Peyer's patch (tissue), 4 donors: ENCODE measurements around the gene TANGO2. TPM values are rescaled to one million over a fixed set of nuclear protein-coding genes. Genes with fewer than 3 reads are reported as not detected.

ENCODE experiments used
- DNase-seq, 3 donors: peaks; one replicate each; pipeline ENCODE4 v3.0.0-alpha.2; 2017 to 2019
- H3K27ac ChIP-seq, 4 donors: fragments of 200-600 bp; sonication (generic); one replicate each; pipeline ENCODE4 v1.5.1; 2016 to 2019
- H3K27me3 ChIP-seq, 2 donors: fragments of 200-600 bp; sonication (generic); one replicate each; pipeline ENCODE4 v1.5.1; 2019
- H3K36me3 ChIP-seq, 3 donors: fragments of 200-600 bp; sonication (generic); one replicate each; pipeline ENCODE4 v1.5.1; 2016 to 2019
- H3K4me1 ChIP-seq, 4 donors: fragments of 200-600 bp; sonication (generic); one replicate each; pipeline ENCODE4 v1.5.1; 2016 to 2019
- H3K4me3 ChIP-seq, 4 donors: fragments of 200-600 bp; sonication (generic); 1 replicate in 3 of 4; 2 replicates in 1 of 4; pipeline ENCODE4 v1.5.1; 2016 to 2019; ENCODE audit warnings: mild to moderate bottlenecking in 1 of 4
- H3K9me3 ChIP-seq, 4 donors: fragments of 200-600 bp; sonication (generic); one replicate each; pipeline ENCODE4 v1.5.1; 2016 to 2019; ENCODE audit warnings: mild to moderate bottlenecking in 1 of 4
- POLR2A ChIP-seq, 2 donors: fragments of 450-650 bp; IDR thresholded peaks; one replicate each; pipeline ENCODE4 v1.5.1; 2017; ENCODE audit warnings: antibody characterized with exemption in 2 of 2, mild to moderate bottlenecking in 2 of 2, moderate library complexity in 2 of 2
- total RNA-seq, 4 donors: library from RNA; depleted of rRNA; stranded (reverse); fragments of >200 nt; gene quantifications; one replicate each; pipeline ENCODE4 v1.1.0, GENCODE V29; 2016
- TF ChIP-seq, protein P1 (sequence below), 6 experiments: fragments of 450-650 bp in 4 of 6; fragments of 200-600 bp in 2 of 6; sonication (generic) in 1 of 6; IDR thresholded peaks; one replicate each; pipeline ENCODE4 v1.5.1; 2017 to 2019; ENCODE audit warnings: antibody characterized with exemption in 6 of 6, mild to moderate bottlenecking in 3 of 6, moderate library complexity in 1 of 6

The TANGO2 gene
- total RNA-seq, 4 donors from 2014 or later, result 27.2 to 45.4 (median 41.0) TPM

GRCh38 chr22:19996694-19997384, 24.1 kb upstream of the TANGO2 start:
- no peaks in the 10 kb centered on the region for H3K4me1 ChIP-seq
- no peaks in the 10 kb centered on the region for H3K9me3 ChIP-seq
- no peak overlapping the region for H3K4me3 ChIP-seq
- H3K27ac ChIP-seq, result no peak overlapping the region
- no peaks in the 10 kb centered on the region for H3K36me3 ChIP-seq
- H3K27me3 ChIP-seq, result no peaks in the 10 kb centered on the region
- DNase-seq, result no peak
- TF ChIP-seq POLR2A (IDR thresholded peaks at IDR 0.05), result no peak
- TF ChIP-seq, protein P1, sequence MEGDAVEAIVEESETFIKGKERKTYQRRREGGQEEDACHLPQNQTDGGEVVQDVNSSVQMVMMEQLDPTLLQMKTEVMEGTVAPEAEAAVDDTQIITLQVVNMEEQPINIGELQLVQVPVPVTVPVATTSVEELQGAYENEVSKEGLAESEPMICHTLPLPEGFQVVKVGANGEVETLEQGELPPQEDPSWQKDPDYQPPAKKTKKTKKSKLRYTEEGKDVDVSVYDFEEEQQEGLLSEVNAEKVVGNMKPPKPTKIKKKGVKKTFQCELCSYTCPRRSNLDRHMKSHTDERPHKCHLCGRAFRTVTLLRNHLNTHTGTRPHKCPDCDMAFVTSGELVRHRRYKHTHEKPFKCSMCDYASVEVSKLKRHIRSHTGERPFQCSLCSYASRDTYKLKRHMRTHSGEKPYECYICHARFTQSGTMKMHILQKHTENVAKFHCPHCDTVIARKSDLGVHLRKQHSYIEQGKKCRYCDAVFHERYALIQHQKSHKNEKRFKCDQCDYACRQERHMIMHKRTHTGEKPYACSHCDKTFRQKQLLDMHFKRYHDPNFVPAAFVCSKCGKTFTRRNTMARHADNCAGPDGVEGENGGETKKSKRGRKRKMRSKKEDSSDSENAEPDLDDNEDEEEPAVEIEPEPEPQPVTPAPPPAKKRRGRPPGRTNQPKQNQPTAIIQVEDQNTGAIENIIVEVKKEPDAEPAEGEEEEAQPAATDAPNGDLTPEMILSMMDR (IDR thresholded peaks at IDR 0.05), result no peak

GRCh38 chr22:19997561-19998231, 23.2 kb upstream of the TANGO2 start:
- H3K27ac ChIP-seq, result no peak overlapping the region
- no peaks in the 10 kb centered on the region for H3K36me3 ChIP-seq
- no peaks in the 10 kb centered on the region for H3K4me1 ChIP-seq
- DNase-seq, result no peak
- no peak overlapping the region for H3K4me3 ChIP-seq
- no peaks in the 10 kb centered on the region for H3K9me3 ChIP-seq
- TF ChIP-seq, protein P1 (IDR thresholded peaks at IDR 0.05), result no peak
- TF ChIP-seq POLR2A (IDR thresholded peaks at IDR 0.05), result no peak
- H3K27me3 ChIP-seq, result no peaks in the 10 kb centered on the region

DNA sequence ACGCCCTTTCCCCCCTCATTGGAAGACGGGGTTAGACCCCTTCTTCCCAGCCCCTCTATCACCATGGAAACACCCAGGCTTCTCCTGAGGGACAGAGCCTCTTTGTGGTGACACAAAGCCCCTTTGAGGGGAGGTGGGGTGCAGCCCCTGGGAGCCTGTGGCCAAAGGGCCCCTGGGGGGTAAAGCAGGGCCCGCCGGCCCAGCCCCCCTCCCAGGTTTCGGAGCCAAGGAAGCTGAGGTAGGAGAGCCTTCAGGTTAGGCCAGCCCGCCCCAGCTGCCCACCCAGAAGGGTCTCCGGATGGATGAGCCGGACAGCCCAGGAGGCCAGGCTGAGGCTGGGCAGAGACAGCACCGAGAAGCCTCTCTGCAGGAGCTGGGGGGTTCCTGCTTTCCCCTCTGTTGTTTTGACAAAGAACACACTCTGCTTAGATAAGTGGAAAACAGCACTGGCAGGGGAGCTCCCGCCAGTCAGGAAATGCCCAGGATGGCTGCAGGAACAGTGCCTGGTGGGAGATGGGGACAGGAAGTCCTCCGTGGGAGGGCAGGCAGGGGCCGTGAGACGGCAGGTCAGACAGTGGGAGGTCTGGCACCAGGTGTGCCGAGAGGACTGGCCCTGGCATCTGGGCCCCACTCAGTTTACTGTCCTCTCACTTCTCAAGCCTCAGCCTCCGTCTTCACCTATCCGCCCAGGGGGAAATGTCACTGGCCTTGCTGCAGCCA, 22.5 kb upstream of the TANGO2 start:
- Histone ChIP-seq H3K36me3 (no peaks in the 10 kb centered on the region), H3K4me3 (no peak overlapping the region), H3K4me1 (no peaks in the 10 kb centered on the region), H3K27me3 (no peaks in the 10 kb centered on the region), H3K9me3 (peaks cover 0 to under 1% (median 0%) of the 10 kb centered on the region in 4 donors), H3K27ac (no peak overlapping the region)
- TF ChIP-seq POLR2A (IDR thresholded peaks at IDR 0.05), result no peak
- TF ChIP-seq, protein P1 (IDR thresholded peaks at IDR 0.05), result no peak
- no peak for DNase-seq

DNA sequence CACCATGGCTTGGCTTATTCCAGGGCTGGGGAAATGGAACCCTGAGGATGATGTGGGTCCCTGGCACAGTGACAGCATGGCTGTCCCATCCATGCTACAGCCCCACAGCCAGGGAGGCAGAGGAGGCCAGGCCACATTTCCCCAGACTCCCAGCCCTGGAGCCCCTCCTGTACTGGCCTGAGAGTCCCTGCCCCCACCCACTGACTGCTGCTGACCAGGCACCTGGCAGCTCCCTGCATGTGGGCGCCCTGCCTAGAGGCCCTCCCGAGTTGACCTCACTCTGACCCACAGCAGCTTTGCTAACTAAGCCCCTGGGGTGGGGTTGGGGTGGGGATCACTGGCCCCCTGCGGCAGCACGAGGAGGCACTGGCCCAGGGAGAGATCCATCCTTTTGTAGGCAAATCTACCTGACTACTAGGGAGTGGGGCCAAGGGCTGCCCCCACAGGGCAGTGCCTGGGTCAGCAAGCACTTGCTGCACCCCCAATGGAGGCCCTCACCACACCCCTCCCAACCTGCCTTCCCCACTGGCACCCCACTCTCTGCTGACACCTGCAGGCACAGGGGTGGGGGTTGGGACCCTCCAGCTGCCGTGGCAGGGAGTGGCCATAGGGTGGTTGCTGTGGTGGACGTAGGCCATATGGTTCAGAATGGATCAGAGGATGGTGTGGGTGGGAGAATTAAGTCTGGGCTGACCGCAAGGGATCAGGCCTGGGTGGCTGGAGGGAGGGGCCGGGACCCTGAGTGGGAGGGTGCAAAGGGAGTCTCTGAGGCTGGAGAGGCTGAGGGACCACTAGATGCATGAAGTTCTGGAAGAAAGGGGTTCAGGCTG, 21.7 kb upstream of the TANGO2 start:
- Histone ChIP-seq H3K4me3 (no peak overlapping the region), H3K27ac (no peak overlapping the region), H3K9me3 (peaks cover 0 to 4% (median 0%) of the 10 kb centered on the region in 4 donors), H3K4me1 (no peaks in the 10 kb centered on the region), H3K27me3 (no peaks in the 10 kb centered on the region), H3K36me3 (no peaks in the 10 kb centered on the region)
- no peak for TF ChIP-seq POLR2A (IDR thresholded peaks at IDR 0.05)
- TF ChIP-seq, protein P1 (IDR thresholded peaks at IDR 0.05), result no peak
- DNase-seq, result no peak
